Activated B cell treated with CpG ODN at 0.5 μM for 24 hours (primary cell): ENCODE data around the gene SRGAP3. TPM values are rescaled to one million over a fixed set of nuclear protein-coding genes. Genes with fewer than 3 reads are reported as not detected.

Experiments used
- ATAC-seq: fragments of 200-7000 bp; cut with Tn5 transposase; one replicate; pipeline ENCODE4 v1.10.0; 2021; ENCODE audit warnings: low read depth, mild to moderate bottlenecking, moderate library complexity
- CTCF ChIA-PET: fragments of 350-600 bp; sonication (Branson Sonifier 250); formaldehyde crosslinking; loops from one replicate; lab custom pipeline; 2021; ENCODE audit warnings: antibody characterized with exemption; lab: Charles Lee
- POLR2A ChIA-PET: fragments of 350-600 bp; sonication (Branson Sonifier 250); formaldehyde crosslinking; loops from one replicate; lab custom pipeline; 2021; ENCODE audit warnings: antibody characterized with exemption; lab: Charles Lee
- DNase-seq: peaks from one replicate; pipeline ENCODE4 v3.0.0; 2022
- H3K27ac Mint-ChIP-seq: one replicate; pipeline ENCODE4 v1.8.0; 2020; ENCODE audit warnings: mixed read lengths
- H3K27me3 Mint-ChIP-seq: one replicate; pipeline ENCODE4 v1.8.0; 2021; ENCODE audit warnings: mixed read lengths
- H3K36me3 Mint-ChIP-seq: one replicate; pipeline ENCODE4 v1.8.0; 2021; ENCODE audit warnings: low read depth, mixed read lengths
- H3K4me1 Mint-ChIP-seq: one replicate; pipeline ENCODE4 v1.8.0; 2021; ENCODE audit warnings: mixed read lengths
- H3K4me3 Mint-ChIP-seq: one replicate; pipeline ENCODE4 v1.8.0; 2020; ENCODE audit warnings: mild to moderate bottlenecking, mixed read lengths
- H3K9me3 Mint-ChIP-seq: one replicate; pipeline ENCODE4 v1.8.0; 2020; ENCODE audit warnings: mixed read lengths
- intact Hi-C: fragments of 100-400 bp; cut with micrococcal nuclease; formaldehyde crosslinking; loops from one replicate; pipeline ENCODE4 v1.15.1; 2024
- total RNA-seq: library from RNA; stranded (reverse); gene quantifications from 2 replicates; pipeline ENCODE4 v1.2.3, GENCODE V29; 2022
- TF ChIP-seq, protein P1 (sequence below): fragments of 200-600 bp; IDR thresholded peaks from one replicate; pipeline ENCODE4 v1.8.0; 2022; ENCODE audit warnings: antibody characterized with exemption, mild to moderate bottlenecking

The SRGAP3 gene
- total RNA-seq, 1 donor from 2014 or later, result 0.58 TPM

- Mint-ChIP-seq H3K36me3 (peaks cover 26% of the 10 kb centered on the region), H3K27ac (peak overlapping the region; percentile 88), H3K4me1 (peaks cover 38% of the 10 kb centered on the region), H3K9me3 (no peaks in the 10 kb centered on the region), H3K4me3 (peak overlapping the region; percentile 52), H3K27me3 (no peaks in the 10 kb centered on the region)
- DNase-seq (no peak), ATAC-seq (peak; percentile 96)
- POLR2A ChIA-PET, result interaction anchor here (0.6 kb wide), 1 partner anchor 444 kb away, joined by 8 read pairs; no protein-coding TSS in a partner anchor
- TF ChIP-seq, protein P1, sequence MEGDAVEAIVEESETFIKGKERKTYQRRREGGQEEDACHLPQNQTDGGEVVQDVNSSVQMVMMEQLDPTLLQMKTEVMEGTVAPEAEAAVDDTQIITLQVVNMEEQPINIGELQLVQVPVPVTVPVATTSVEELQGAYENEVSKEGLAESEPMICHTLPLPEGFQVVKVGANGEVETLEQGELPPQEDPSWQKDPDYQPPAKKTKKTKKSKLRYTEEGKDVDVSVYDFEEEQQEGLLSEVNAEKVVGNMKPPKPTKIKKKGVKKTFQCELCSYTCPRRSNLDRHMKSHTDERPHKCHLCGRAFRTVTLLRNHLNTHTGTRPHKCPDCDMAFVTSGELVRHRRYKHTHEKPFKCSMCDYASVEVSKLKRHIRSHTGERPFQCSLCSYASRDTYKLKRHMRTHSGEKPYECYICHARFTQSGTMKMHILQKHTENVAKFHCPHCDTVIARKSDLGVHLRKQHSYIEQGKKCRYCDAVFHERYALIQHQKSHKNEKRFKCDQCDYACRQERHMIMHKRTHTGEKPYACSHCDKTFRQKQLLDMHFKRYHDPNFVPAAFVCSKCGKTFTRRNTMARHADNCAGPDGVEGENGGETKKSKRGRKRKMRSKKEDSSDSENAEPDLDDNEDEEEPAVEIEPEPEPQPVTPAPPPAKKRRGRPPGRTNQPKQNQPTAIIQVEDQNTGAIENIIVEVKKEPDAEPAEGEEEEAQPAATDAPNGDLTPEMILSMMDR, result no peak
- CTCF ChIA-PET, result interaction anchor here (1.0 to 1.7 kb wide), 2 partner anchors 12 to 14 kb away, joined by 3 to 4 read pairs; no protein-coding TSS in a partner anchor
- intact Hi-C loops, result no loop called here
These were observed 294.3 kb downstream of the SRGAP3 start for GRCh38 chr3:8954938-8955763.

DNA sequence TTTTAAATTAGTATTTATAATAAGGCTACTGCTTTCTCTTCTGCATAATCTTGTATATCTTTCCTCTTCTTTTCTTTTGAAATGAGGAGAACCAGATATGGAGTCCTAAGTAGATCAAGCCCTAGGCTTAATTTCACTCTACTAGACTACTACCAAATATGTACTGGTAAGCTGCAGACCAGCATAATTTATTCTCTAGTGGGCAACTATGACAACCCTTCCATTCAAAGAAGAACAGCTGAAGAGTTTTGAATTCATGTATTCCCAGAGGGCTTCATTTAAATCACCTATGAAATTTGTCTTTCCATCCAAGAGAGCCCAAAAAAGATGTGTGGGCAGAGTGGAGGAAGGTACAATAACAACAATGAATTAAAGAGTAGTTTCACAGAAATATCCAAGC lies 296.1 kb downstream of the SRGAP3 start:
- DNase-seq (no peak), ATAC-seq (no peak)
- POLR2A ChIA-PET, result interaction anchor here (0.6 kb wide), 1 partner anchor 1163 kb away, joined by 3 read pairs; no protein-coding TSS in a partner anchor
- intact Hi-C loops, result no loop called here
- Mint-ChIP-seq H3K36me3 (peaks cover 18% of the 10 kb centered on the region), H3K4me3 (no peak overlapping the region), H3K9me3 (no peaks in the 10 kb centered on the region), H3K4me1 (peaks cover 29% of the 10 kb centered on the region), H3K27me3 (no peaks in the 10 kb centered on the region), H3K27ac (no peak overlapping the region)
- TF ChIP-seq, protein P1, result no peak
- CTCF ChIA-PET, result no interaction called here

DNA sequence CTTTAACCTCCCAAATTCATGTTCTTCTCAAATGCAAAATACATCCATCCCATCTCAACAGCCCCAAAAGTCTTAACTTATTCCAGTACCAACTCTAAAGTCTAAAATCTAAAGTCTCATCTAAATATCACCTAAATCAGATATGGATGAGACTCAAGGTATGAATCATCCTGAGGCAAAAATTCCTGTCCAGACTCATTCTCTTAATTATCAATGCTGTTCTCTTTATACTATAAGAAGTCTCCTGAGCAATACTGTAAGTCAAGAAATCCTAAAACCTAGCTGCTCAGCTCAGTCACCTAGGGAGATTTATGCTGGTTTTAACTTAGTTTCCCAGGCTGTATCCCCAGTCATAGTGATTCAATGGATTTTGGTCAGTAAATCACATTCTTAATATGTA lies 297.3 kb downstream of the SRGAP3 start:
- Mint-ChIP-seq H3K4me3 (no peak overlapping the region), H3K4me1 (peaks cover 29% of the 10 kb centered on the region), H3K27ac (no peak overlapping the region), H3K9me3 (no peaks in the 10 kb centered on the region), H3K27me3 (no peaks in the 10 kb centered on the region), H3K36me3 (peaks cover 22% of the 10 kb centered on the region)
- intact Hi-C loops, result no loop called here
- ATAC-seq, result no peak
- no peak for DNase-seq
- TF ChIP-seq, protein P1, result no peak
- CTCF ChIA-PET, result no interaction called here
- POLR2A ChIA-PET, result no interaction called here

DNA sequence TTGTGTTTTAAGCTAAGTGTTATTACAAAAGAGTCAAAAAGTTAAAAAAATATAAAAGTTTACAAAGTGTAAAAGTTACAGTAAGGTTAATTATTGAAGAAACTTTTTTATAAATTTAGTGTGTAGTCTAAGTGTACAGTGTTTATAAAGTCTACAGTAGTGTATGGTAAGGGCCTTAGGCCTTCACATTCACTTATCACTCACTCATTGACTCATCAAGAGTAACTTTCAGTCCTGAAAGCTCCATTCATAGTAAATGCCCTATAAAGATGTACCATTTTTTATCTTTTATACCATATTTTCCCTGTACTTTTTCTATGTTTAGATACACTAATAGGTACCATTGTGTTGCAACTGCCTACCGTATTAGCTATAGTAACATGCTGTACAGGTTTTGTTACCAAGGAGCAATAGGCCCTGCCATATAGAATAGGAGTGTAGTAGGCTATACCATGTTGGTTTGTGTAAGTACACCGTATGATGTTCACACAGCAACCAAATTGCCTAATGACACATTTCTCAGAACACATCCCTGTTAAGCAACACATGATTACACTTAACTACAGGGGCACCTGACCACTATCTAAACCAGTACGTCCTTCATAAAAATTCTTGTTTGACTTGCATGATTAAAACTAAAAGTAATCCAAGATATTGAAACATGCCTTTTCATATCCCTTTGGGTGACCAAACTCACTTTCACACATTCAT lies 303.4 kb downstream of the SRGAP3 start:
- Mint-ChIP-seq H3K4me3 (no peak overlapping the region), H3K27me3 (no peaks in the 10 kb centered on the region), H3K27ac (no peak overlapping the region), H3K4me1 (no peaks in the 10 kb centered on the region), H3K9me3 (peaks cover 16% of the 10 kb centered on the region), H3K36me3 (peaks cover 55% of the 10 kb centered on the region)
- intact Hi-C loops, result no loop called here
- DNase-seq, result no peak
- ATAC-seq, result no peak
- ChIA-PET CTCF (no interaction called here), POLR2A (no interaction called here)
- TF ChIP-seq, protein P1, result no peak
